T-cell (primary cell): ENCODE measurements around the gene ANAPC2. TPM values are rescaled to one million over a fixed set of nuclear protein-coding genes. Genes with fewer than 3 reads are reported as not detected.

Source experiments
- ATAC-seq, 4 experiments: fragments of 200-7000 bp in 3 of 4; fragments of 150-1000 bp in 1 of 4; cut with Tn5 transposase; replicated peaks in 1 of 4; 1 replicate in 3 of 4; 2 replicates in 1 of 4; pipeline ENCODE4 v1.10.0; 2021; ENCODE audit warnings: moderate library complexity in 3 of 4, mild to moderate bottlenecking in 2 of 4, moderate number of reproducible peaks in 1 of 4
- CTCF ChIA-PET, 2 donors: fragments of 300-600 bp; sonication (Branson Sonifier 250); formaldehyde crosslinking; loops; one replicate each; lab custom pipeline; 2022; ENCODE audit warnings: antibody characterized with exemption in 2 of 2; lab: Charles Lee
- POLR2A ChIA-PET, 2 donors: fragments of 300-600 bp; sonication (Branson Sonifier 250); formaldehyde crosslinking; loops; one replicate each; lab custom pipeline; 2022; ENCODE audit warnings: antibody characterized with exemption in 2 of 2; lab: Charles Lee
- DNase-seq, 35 experiments: peaks; one replicate each; pipeline versions ENCODE4 v3.0.0 to v3.0.0-alpha.2; 2013 to 2023
- H3K27ac ChIP-seq: one replicate; pipeline ENCODE4 v1.5.1; 2013; ENCODE audit warnings: low read length
- H3K27me3 ChIP-seq, 2 experiments: replicated peaks in 1 of 2; 1 replicate in 1 of 2; 2 replicates in 1 of 2; pipeline versions ENCODE4 v1.6.1 to v1.7.0; 2013; ENCODE audit warnings: low read length in 1 of 2, mixed read lengths in 1 of 2; ENCODE audit not compliant: control insufficient read depth in 2 of 2, insufficient read depth in 2 of 2; ENCODE audit errors: extremely low read depth in 1 of 2
- H3K36me3 ChIP-seq, 2 donors: 1 replicate in 1 of 2; 2 replicates in 1 of 2; pipeline versions ENCODE4 v1.6.1 to v1.7.0; 2013; ENCODE audit warnings: low read length in 1 of 2; ENCODE audit not compliant: control insufficient read depth in 2 of 2, insufficient read depth in 1 of 2; ENCODE audit errors: extremely low read depth in 1 of 2
- H3K4me1 ChIP-seq, 2 experiments: 1 replicate in 1 of 2; 2 replicates in 1 of 2; pipeline versions ENCODE4 v1.6.1 to v1.7.0; 2013; ENCODE audit warnings: low read length in 2 of 2, mixed read lengths in 1 of 2; ENCODE audit not compliant: insufficient read depth in 2 of 2, control insufficient read depth in 1 of 2; ENCODE audit errors: extremely low read depth in 1 of 2
- H3K4me3 ChIP-seq, 2 donors: 1 replicate in 1 of 2; 2 replicates in 1 of 2; pipeline versions ENCODE4 v1.5.1 to v1.7.0; 2013; ENCODE audit warnings: mild to moderate bottlenecking in 2 of 2, low read length in 1 of 2, moderate library complexity in 1 of 2; ENCODE audit not compliant: control insufficient read depth in 1 of 2; ENCODE audit errors: extremely low read depth in 1 of 2
- H3K9me3 ChIP-seq: 2 replicates; pipeline ENCODE4 v1.7.0; 2013
- H3K27ac Mint-ChIP-seq, 2 donors: one replicate each; pipeline ENCODE4 v1.8.0; 2020 to 2021; ENCODE audit warnings: mild to moderate bottlenecking in 2 of 2, mixed read lengths in 2 of 2
- H3K27me3 Mint-ChIP-seq, 2 donors: one replicate each; pipeline ENCODE4 v1.8.0; 2021 to 2022; ENCODE audit warnings: mixed read lengths in 2 of 2
- H3K36me3 Mint-ChIP-seq: one replicate; pipeline ENCODE4 v1.8.0; 2021; ENCODE audit warnings: mixed read lengths
- H3K4me1 Mint-ChIP-seq, 3 donors: one replicate each; pipeline ENCODE4 v1.8.0; 2020 to 2022; ENCODE audit warnings: mixed read lengths in 3 of 3, mild to moderate bottlenecking in 1 of 3
- H3K4me3 Mint-ChIP-seq, 3 donors: one replicate each; pipeline ENCODE4 v1.8.0; 2020 to 2022; ENCODE audit warnings: mild to moderate bottlenecking in 3 of 3, mixed read lengths in 3 of 3, moderate library complexity in 3 of 3
- H3K9me3 Mint-ChIP-seq, 3 donors: one replicate each; pipeline ENCODE4 v1.8.0; 2020 to 2022; ENCODE audit warnings: mixed read lengths in 3 of 3
- WGBS: methylation state at CpG from one replicate; pipeline ENCODE4 v1.1.5; 2013; ENCODE audit warnings: missing lambda C conversion rate; ENCODE audit not compliant: insufficient coverage; 5-methylcytosine and 5-hydroxymethylcytosine counted together
- total RNA-seq, 35 experiments: library from RNA in 6 of 35; stranded (reverse) in 6 of 35; fragments of 120-200 nt in 1 of 35; gene quantifications; one replicate each; pipeline versions ENCODE4 v1.2.1 to v1.2.4 and lab custom pipeline; 2013 to 2026

The ANAPC2 gene
- total RNA-seq, 5 donors from 2014 or later (not counting 1 experiment from before 2014, with no cell fraction given), result 133 to 142 (median 141) TPM

DNA sequence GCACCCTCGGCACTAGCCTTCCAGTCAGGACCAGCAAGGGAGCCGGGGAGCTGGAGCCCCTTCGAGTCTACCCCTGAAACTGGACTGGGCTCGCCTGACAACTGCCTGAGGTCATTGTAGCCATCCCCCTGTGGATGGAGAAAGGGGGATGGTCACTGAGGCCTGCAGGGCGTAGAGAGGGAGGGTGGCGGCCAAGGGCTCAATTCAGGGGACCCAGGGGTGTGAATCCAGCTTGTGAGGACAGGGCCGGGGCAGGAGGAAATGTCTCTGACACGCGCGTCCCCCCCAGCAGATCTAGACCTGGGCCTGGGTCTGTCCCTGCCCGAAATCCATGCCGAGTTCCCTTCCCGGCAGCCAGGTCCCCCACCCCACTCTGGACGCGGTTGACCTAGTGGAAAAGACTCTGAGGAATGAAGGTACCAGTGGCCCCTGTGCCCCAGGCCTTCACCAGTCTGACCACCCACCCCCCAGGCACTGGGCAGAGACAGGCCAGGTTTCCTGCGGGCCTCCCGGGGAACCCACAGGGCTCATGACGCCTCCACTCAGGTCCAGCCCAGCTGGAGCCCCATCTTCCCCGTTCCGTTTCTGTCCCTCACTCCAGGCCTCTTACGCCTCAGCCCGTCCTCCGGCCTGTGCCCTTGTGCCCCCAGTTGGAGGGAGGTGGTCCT is 43.1 kb upstream of the ANAPC2 start:
- no peak overlapping the region for H3K4me3 Mint-ChIP-seq
- ChIA-PET POLR2A (no interaction called here), CTCF (no interaction called here)
- Histone ChIP-seq H3K4me3 (no peak overlapping the region), H3K9me3 (no peaks in the 10 kb centered on the region), H3K36me3 (no peaks in the 10 kb centered on the region), H3K27ac (no peak overlapping the region), H3K4me1 (peaks cover 0 to 17% of the 10 kb centered on the region in 2 experiments), H3K27me3 (peaks cover 0 to 80% of the 10 kb centered on the region in 2 experiments)
- H3K36me3 Mint-ChIP-seq, result no peaks in the 10 kb centered on the region
- ATAC-seq (no peak), DNase-seq (no peak)
- 85% methylated on average over 11 of the region's 23 CpGs for WGBS
- no peaks in the 10 kb centered on the region for H3K9me3 Mint-ChIP-seq
- H3K4me1 Mint-ChIP-seq, result peaks cover 2 to 12% (median 6%) of the 10 kb centered on the region in 3 donors
- peaks cover 4 to 17% of the 10 kb centered on the region in 2 donors for H3K27me3 Mint-ChIP-seq
- no peak overlapping the region for H3K27ac Mint-ChIP-seq

DNA sequence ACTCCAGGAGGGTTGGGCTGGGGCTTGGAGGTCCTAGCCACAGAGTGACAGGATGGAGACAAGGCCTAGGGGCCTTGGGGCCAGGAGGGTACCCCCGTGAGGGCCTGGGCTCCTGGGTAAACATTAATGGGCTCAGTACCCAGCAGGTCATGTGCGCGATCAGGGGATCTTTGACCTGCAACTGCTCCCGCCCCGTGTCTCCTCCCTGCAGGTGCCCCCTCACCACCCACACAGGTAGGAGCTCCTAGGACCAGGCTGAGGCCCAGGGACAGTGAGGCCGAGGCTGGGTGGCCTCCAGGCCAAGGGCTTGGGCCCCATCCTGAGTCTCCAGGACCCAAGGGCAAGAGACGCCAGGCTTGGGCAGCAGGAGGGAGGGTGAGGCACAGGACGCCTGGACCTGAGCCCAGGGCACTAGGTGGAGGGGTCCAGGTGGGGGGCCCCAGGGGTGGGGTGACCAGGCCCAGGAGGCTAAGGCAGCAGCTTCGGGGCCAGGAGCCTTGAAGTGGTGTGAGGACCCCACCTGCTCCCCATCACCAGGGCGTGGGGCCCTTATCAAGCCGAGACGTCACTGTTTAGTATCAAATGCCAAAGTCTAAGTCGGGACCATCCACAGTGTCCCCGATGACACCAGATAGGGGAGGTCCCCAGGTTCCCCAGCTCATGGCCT is 42.5 kb upstream of the ANAPC2 start, which contains the start of gene SLC34A3:
SLC34A3 (plus strand) TSS at position 197 of the 667 bp plus-strand sequence. CDS start 802 bp downstream, outside the sequence.
- Histone ChIP-seq H3K27ac (no peak within 1 kb of the TSS), H3K4me3 (no peak within 1 kb of the TSS), H3K9me3 (no peaks in the 10 kb centered on the region), H3K36me3 (no peaks in the 10 kb centered on the region), H3K27me3 (peaks cover 0 to 81% of the 10 kb centered on the region in 2 experiments), H3K4me1 (peaks cover 0 to 12% of the 10 kb centered on the region in 2 experiments)
- H3K9me3 Mint-ChIP-seq, result no peaks in the 10 kb centered on the region
- DNase-seq (no peak), ATAC-seq (no peak)
- H3K36me3 Mint-ChIP-seq, result no peaks in the 10 kb centered on the region
- WGBS, result 77% methylated on average over 6 of the region's 14 CpGs
- no peak within 1 kb of the TSS for H3K27ac Mint-ChIP-seq
- no peak within 1 kb of the TSS for H3K4me3 Mint-ChIP-seq
- H3K4me1 Mint-ChIP-seq, result peaks cover 2 to 10% (median 6%) of the 10 kb centered on the region in 3 donors
- ChIA-PET POLR2A (no interaction called here), CTCF (no interaction called here)
- peaks cover 4 to 17% of the 10 kb centered on the region in 2 donors for H3K27me3 Mint-ChIP-seq

DNA sequence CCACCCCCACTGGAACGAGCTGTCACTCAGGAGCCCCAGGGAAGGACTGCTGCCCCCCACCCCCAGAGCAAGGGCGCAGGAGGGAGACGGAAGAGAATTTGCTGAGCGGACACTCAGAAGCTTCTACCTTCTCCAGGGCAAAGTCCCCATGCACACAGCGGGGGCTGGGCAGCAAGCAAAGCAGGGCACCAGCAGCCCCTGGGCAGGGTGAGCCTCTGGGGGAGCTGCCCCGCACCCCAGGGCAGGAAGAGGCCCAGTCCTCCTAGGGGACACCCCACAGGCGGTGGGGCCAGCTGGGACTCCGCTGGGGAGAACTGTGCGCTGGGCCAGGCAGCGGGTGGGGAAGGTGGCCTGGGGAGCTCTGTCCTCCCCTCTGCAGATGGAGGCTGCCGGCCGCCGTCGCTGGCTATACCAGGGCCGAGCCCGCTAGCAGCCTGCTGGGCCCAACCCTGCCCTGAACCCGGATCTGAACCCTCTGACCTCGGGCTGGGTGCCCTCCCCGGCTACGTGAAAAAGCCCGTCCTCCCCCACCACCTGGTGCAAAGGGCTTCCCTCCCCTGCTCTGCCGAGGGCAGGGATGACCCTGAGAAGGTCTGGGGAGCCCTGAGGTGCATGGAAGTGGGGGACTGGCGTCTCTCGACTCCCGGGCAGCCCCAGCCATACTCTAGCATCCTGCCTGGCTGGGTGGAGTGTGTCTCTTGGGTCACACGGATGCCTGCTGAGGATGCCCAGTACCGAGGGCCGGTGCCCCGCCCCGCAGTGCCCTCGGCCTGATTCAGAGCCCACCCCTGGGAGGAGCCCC is 41.7 kb upstream of the ANAPC2 start:
- no peak overlapping the region for H3K27ac Mint-ChIP-seq
- peaks cover 0 to 75% of the 10 kb centered on the region in 2 experiments for H3K27me3 ChIP-seq
- no peak overlapping the region for H3K27ac ChIP-seq
- H3K27me3 Mint-ChIP-seq, result peaks cover 4 to 16% of the 10 kb centered on the region in 2 donors
- H3K36me3 ChIP-seq, result no peaks in the 10 kb centered on the region
- ATAC-seq, result no peak
- H3K36me3 Mint-ChIP-seq, result no peaks in the 10 kb centered on the region
- H3K9me3 ChIP-seq, result no peaks in the 10 kb centered on the region
- WGBS, result 73% methylated on average over 24 of the region's 31 CpGs
- DNase-seq, result no peak
- CTCF ChIA-PET, result no interaction called here
- no peak overlapping the region for H3K4me3 Mint-ChIP-seq
- peaks cover 0 to 8% of the 10 kb centered on the region in 2 experiments for H3K4me1 ChIP-seq
- H3K9me3 Mint-ChIP-seq, result no peaks in the 10 kb centered on the region
- H3K4me1 Mint-ChIP-seq, result peaks cover 2 to 7% (median 6%) of the 10 kb centered on the region in 3 donors
- H3K4me3 ChIP-seq, result no peak overlapping the region
- POLR2A ChIA-PET, result no interaction called here

DNA sequence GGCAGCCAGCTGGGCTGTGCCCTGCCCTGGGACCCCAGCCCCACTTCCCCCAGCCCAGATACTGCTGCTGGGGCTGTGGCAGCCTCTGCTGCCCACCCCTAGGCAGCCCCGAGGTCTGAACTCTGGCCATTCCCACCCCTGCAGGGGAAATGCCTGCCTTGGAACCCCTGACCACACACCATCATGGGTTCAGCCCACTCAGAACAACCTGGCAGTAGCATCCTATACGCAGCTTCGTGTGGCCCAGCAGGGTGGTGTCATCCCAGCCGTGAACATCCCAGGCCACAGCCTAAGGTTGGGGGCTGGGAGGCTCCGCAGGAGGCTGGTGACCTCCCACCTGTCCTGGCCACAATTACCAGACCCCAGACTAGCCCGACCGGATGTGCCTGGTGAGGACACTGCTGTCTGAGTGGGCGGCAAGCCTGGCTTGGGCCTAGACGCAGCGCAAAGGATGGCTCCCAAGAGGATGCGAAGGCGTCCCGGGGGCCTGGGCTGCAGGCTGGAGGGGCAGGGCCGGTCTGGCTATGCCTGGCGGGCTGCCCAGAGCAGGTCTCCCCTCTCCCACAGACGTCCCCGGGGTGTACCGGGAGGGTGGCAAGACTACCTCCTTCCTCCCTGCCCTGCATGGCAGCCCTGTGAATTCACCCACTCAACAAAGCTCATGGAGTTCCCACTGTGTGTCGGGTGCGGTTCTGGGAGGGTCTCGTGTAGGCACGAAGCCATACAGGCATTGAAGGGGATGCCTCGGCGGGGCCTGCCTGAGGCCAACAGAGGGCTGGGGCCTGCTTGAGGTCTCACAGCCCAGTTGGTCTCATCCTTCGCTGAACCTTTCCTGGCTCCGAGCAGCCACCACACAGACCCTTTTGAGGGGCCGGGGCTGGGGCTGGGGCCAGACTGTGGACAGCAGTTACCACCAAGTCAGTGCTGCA is 40.9 kb upstream of the ANAPC2 start:
- peaks cover 4 to 12% of the 10 kb centered on the region in 2 donors for H3K27me3 Mint-ChIP-seq

DNA sequence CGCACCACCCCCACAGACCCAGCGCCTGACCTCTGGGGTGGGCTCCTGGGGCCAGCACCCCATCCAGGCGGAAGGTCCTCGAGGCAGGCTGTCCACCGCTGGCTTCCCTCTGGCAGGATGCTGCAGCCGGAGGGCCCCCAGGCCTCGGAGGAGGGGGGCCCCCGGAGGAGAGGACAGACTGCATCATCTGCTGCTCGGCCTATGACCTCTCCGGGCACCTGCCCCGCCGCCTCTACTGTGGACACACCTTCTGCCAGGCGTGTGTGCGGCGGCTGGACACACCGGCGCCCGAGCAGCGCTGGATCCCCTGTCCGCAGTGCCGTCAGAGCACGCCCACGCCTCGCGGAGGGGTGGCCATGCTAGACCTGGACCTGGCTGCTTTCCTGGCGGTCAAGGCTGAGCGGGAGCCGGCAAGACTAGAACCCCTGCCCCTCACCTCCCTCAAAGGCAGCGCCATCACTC is 40.2 kb upstream of the ANAPC2 start:
- Histone ChIP-seq H3K27ac (no peak overlapping the region), H3K27me3 (peaks cover 0 to 67% of the 10 kb centered on the region in 2 experiments), H3K36me3 (no peaks in the 10 kb centered on the region), H3K4me3 (no peak overlapping the region), H3K9me3 (no peaks in the 10 kb centered on the region), H3K4me1 (peaks cover 0 to 20% of the 10 kb centered on the region in 2 experiments)
- H3K4me3 Mint-ChIP-seq, result no peak overlapping the region
- 75% methylated on average over 24 of the region's 29 CpGs for WGBS
- H3K36me3 Mint-ChIP-seq, result no peaks in the 10 kb centered on the region
- peaks cover 4 to 6% (median 5%) of the 10 kb centered on the region in 3 donors for H3K4me1 Mint-ChIP-seq
- CTCF ChIA-PET, result interaction anchor here in 1 of 2 donors (1.7 kb wide), 1 partner anchor 133 kb away, joined by 8 read pairs; no protein-coding TSS in a partner anchor
- no peak overlapping the region for H3K27ac Mint-ChIP-seq
- no peak for DNase-seq
- H3K9me3 Mint-ChIP-seq, result no peaks in the 10 kb centered on the region
- H3K27me3 Mint-ChIP-seq, result peaks cover 4 to 12% of the 10 kb centered on the region in 2 donors
- no peak for ATAC-seq
- POLR2A ChIA-PET, result no interaction called here

More for the DNA sequence above, 40.9 kb upstream of the ANAPC2 start:
- H3K9me3 ChIP-seq, result no peaks in the 10 kb centered on the region
- WGBS, result 83% methylated on average over 24 of the region's 27 CpGs
- H3K4me1 ChIP-seq, result peaks cover 0 to 13% of the 10 kb centered on the region in 2 experiments
- POLR2A ChIA-PET, result no interaction called here
- ATAC-seq (no peak), DNase-seq (no peak)
- H3K4me1 Mint-ChIP-seq, result peaks cover 2 to 6% (median 4%) of the 10 kb centered on the region in 3 donors
- no peak overlapping the region for H3K27ac ChIP-seq
- no peak overlapping the region for H3K4me3 Mint-ChIP-seq
- no peak overlapping the region for H3K4me3 ChIP-seq
- CTCF ChIA-PET, result no interaction called here
- H3K27me3 ChIP-seq, result peaks cover 0 to 67% of the 10 kb centered on the region in 2 experiments
- H3K36me3 ChIP-seq, result no peaks in the 10 kb centered on the region
- no peaks in the 10 kb centered on the region for H3K9me3 Mint-ChIP-seq
- no peak overlapping the region for H3K27ac Mint-ChIP-seq
- no peaks in the 10 kb centered on the region for H3K36me3 Mint-ChIP-seq
